Upper lobe of left lung (tissue), 6 donors: ENCODE measurements around the gene ANP32B. TPM values are rescaled to one million over a fixed set of nuclear protein-coding genes. Genes with fewer than 3 reads are reported as not detected.

ENCODE experiments used
- ATAC-seq, 2 donors: fragments of 200-7000 bp; cut with Tn5 transposase; one replicate each; pipeline ENCODE4 v1.9.1; 2022; ENCODE audit warnings: mild to moderate bottlenecking in 2 of 2, moderate library complexity in 2 of 2; ENCODE audit not compliant: low FRiP score in 2 of 2
- DNase-seq, 2 donors: peaks; one replicate each; pipeline ENCODE4 v3.0.0-alpha.2; 2019 to 2020
- H3K27ac ChIP-seq, 4 donors: fragments of 200-600 bp; sonication (generic); one replicate each; pipeline ENCODE4 v1.5.1; 2016 to 2019
- H3K27me3 ChIP-seq, 4 donors: fragments of 200-600 bp; sonication (generic); one replicate each; pipeline ENCODE4 v1.5.1; 2017 to 2019
- H3K36me3 ChIP-seq, 4 donors: fragments of 200-600 bp; sonication (generic); one replicate each; pipeline ENCODE4 v1.5.1; 2016 to 2019
- H3K4me1 ChIP-seq, 4 donors: fragments of 200-600 bp; sonication (generic); one replicate each; pipeline ENCODE4 v1.5.1; 2018 to 2019
- H3K4me3 ChIP-seq, 4 donors: fragments of 200-600 bp; sonication (generic); one replicate each; pipeline ENCODE4 v1.5.1; 2017 to 2019; ENCODE audit warnings: mild to moderate bottlenecking in 2 of 4, moderate library complexity in 1 of 4
- H3K9me3 ChIP-seq, 4 donors: fragments of 200-600 bp; sonication (generic); one replicate each; pipeline ENCODE4 v1.5.1; 2018 to 2019
- EP300 ChIP-seq, 4 donors: sonication (generic); formaldehyde crosslinking; IDR thresholded peaks; one replicate each; pipeline ENCODE4 v1.5.1; 2017; ENCODE audit warnings: antibody characterized with exemption in 4 of 4, control low read depth in 2 of 4
- POLR2A ChIP-seq, 4 donors: fragments of 450-650 bp; IDR thresholded peaks; one replicate each; pipeline ENCODE4 v1.5.1; 2016 to 2017; ENCODE audit warnings: antibody characterized with exemption in 4 of 4, mild to moderate bottlenecking in 2 of 4
- POLR2AphosphoS5 ChIP-seq, 2 donors: sonication (generic); formaldehyde crosslinking; IDR thresholded peaks; one replicate each; pipeline ENCODE4 v1.5.1; 2017; ENCODE audit warnings: antibody characterized with exemption in 2 of 2
- WGBS, 2 donors: methylation state at CpG; one replicate each; pipeline ENCODE4 v1.1.5; 2017 to 2018; 5-methylcytosine and 5-hydroxymethylcytosine counted together
- total RNA-seq, 6 donors: library from RNA; depleted of rRNA in 4 of 6; stranded (reverse); fragments of >200 nt in 4 of 6; gene quantifications; one replicate each; pipeline versions ENCODE4 v1.1.0 to v1.2.1, GENCODE V29; 2016 to 2021
- TF ChIP-seq, protein P1 (sequence below), 6 experiments: fragments of 450-650 bp in 4 of 6; fragments of 200-600 bp in 2 of 6; sonication (generic) in 2 of 6; IDR thresholded peaks; one replicate each; pipeline ENCODE4 v1.5.1; 2016 to 2019; ENCODE audit warnings: antibody characterized with exemption in 6 of 6
- donor health status: DM: no; HTN: no; CAD: no; lungs with moderate emphysema.
- donor health status: DM: no; HTN: yes; CAD: no; lungs with severe emphysema.

The ANP32B gene
- total RNA-seq, 6 donors from 2014 or later, result 34.1 to 116 (median 66.0) TPM

GRCh38 chr9:98038958-98039357 lies 55.8 kb downstream of the ANP32B start:
- peaks cover 8 to 19% (median 13%) of the 10 kb centered on the region in 4 donors for H3K4me1 ChIP-seq
- no peak for ATAC-seq
- no peak overlapping the region for H3K4me3 ChIP-seq
- 83 to 85% methylated on average over 8 of the region's 8 CpGs for WGBS, 2 donors
- no peaks in the 10 kb centered on the region for H3K9me3 ChIP-seq
- H3K27me3 ChIP-seq, result no peaks in the 10 kb centered on the region
- no peak for TF ChIP-seq EP300 (IDR thresholded peaks at IDR 0.05)
- no peak for TF ChIP-seq POLR2A (IDR thresholded peaks at IDR 0.05)
- TF ChIP-seq, protein P1, sequence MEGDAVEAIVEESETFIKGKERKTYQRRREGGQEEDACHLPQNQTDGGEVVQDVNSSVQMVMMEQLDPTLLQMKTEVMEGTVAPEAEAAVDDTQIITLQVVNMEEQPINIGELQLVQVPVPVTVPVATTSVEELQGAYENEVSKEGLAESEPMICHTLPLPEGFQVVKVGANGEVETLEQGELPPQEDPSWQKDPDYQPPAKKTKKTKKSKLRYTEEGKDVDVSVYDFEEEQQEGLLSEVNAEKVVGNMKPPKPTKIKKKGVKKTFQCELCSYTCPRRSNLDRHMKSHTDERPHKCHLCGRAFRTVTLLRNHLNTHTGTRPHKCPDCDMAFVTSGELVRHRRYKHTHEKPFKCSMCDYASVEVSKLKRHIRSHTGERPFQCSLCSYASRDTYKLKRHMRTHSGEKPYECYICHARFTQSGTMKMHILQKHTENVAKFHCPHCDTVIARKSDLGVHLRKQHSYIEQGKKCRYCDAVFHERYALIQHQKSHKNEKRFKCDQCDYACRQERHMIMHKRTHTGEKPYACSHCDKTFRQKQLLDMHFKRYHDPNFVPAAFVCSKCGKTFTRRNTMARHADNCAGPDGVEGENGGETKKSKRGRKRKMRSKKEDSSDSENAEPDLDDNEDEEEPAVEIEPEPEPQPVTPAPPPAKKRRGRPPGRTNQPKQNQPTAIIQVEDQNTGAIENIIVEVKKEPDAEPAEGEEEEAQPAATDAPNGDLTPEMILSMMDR (IDR thresholded peaks at IDR 0.05), result no peak
- no peak for TF ChIP-seq POLR2AphosphoS5 (IDR thresholded peaks at IDR 0.05)
- no peak for DNase-seq
- no peak overlapping the region for H3K27ac ChIP-seq
- no peaks in the 10 kb centered on the region for H3K36me3 ChIP-seq

- ATAC-seq (no peak), DNase-seq (no peak)
- no peaks in the 10 kb centered on the region for H3K36me3 ChIP-seq
- no peak overlapping the region for H3K27ac ChIP-seq
- H3K27me3 ChIP-seq, result no peaks in the 10 kb centered on the region
- WGBS, 2 donors, result 84 to 86% methylated on average over 10 of the region's 10 CpGs
- peaks cover 8 to 17% (median 10%) of the 10 kb centered on the region in 4 donors for H3K4me1 ChIP-seq
- H3K9me3 ChIP-seq, result no peaks in the 10 kb centered on the region
- no peak for TF ChIP-seq POLR2AphosphoS5 (IDR thresholded peaks at IDR 0.05)
- no peak for TF ChIP-seq POLR2A (IDR thresholded peaks at IDR 0.05)
- TF ChIP-seq EP300 (IDR thresholded peaks at IDR 0.05), result no peak
- TF ChIP-seq, protein P1 (IDR thresholded peaks at IDR 0.05), result no peak
- no peak overlapping the region for H3K4me3 ChIP-seq
Measured at GRCh38 chr9:98039607-98040017, 56.5 kb downstream of the ANP32B start.

DNA sequence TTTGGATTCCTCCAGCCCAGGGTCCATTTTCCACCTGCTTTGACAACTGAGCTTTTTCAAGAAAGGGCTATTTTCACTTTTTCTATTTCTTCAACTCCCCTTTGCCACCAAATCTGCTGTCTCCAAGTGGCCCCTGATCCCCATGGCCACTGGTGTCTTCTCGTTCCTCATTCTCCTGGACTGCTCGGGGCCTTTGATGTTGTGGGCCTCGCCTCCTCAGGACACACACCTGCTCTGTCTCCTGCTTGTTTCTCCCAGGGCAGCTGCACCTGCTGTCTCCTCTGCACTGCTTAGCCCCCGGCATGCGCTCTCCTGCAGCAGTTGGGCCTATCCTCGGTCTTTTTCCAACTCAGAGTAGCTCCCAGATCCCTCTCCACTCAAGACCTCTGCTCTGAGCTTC lies 57.1 kb downstream of the ANP32B start:
- Histone ChIP-seq H3K9me3 (no peaks in the 10 kb centered on the region), H3K27me3 (no peaks in the 10 kb centered on the region), H3K36me3 (no peaks in the 10 kb centered on the region), H3K4me3 (no peak overlapping the region), H3K4me1 (peaks cover 2 to 14% (median 9%) of the 10 kb centered on the region in 4 donors), H3K27ac (no peak overlapping the region)
- ATAC-seq (no peak), DNase-seq (no peak)
- TF ChIP-seq POLR2A (IDR thresholded peaks at IDR 0.05), result no peak
- no peak for TF ChIP-seq POLR2AphosphoS5 (IDR thresholded peaks at IDR 0.05)
- TF ChIP-seq, protein P1 (IDR thresholded peaks at IDR 0.05), result no peak
- no peak for TF ChIP-seq EP300 (IDR thresholded peaks at IDR 0.05)
- 93 to 95% methylated on average over 6 of the region's 6 CpGs for WGBS, 2 donors

- WGBS, 2 donors, result 68 to 93% methylated on average over 5 of the region's 5 CpGs
- Histone ChIP-seq H3K27ac (no peak overlapping the region), H3K9me3 (no peaks in the 10 kb centered on the region), H3K4me1 (no peaks in the 10 kb centered on the region), H3K27me3 (no peaks in the 10 kb centered on the region), H3K4me3 (no peak overlapping the region), H3K36me3 (no peaks in the 10 kb centered on the region)
- ATAC-seq, result no peak
- DNase-seq, result no peak
- no peak for TF ChIP-seq EP300 (IDR thresholded peaks at IDR 0.05)
- no peak for TF ChIP-seq POLR2AphosphoS5 (IDR thresholded peaks at IDR 0.05)
- TF ChIP-seq, protein P1 (IDR thresholded peaks at IDR 0.05), result no peak
- no peak for TF ChIP-seq POLR2A (IDR thresholded peaks at IDR 0.05)
Measured at GRCh38 chr9:98043915-98044314, 60.8 kb downstream of the ANP32B start.
